Hematopoietic multipotent progenitor cell treated with erythropoietin and hydrocortisone succinate and interleukin-3 and kit ligand, for 4 days (in vitro differentiated cells): ENCODE data around the gene CAMKMT.

ENCODE experiments used
- DNase-seq: peaks from one replicate; pipeline ENCODE4 v3.0.0-alpha.2; 2015

The CAMKMT gene

DNA sequence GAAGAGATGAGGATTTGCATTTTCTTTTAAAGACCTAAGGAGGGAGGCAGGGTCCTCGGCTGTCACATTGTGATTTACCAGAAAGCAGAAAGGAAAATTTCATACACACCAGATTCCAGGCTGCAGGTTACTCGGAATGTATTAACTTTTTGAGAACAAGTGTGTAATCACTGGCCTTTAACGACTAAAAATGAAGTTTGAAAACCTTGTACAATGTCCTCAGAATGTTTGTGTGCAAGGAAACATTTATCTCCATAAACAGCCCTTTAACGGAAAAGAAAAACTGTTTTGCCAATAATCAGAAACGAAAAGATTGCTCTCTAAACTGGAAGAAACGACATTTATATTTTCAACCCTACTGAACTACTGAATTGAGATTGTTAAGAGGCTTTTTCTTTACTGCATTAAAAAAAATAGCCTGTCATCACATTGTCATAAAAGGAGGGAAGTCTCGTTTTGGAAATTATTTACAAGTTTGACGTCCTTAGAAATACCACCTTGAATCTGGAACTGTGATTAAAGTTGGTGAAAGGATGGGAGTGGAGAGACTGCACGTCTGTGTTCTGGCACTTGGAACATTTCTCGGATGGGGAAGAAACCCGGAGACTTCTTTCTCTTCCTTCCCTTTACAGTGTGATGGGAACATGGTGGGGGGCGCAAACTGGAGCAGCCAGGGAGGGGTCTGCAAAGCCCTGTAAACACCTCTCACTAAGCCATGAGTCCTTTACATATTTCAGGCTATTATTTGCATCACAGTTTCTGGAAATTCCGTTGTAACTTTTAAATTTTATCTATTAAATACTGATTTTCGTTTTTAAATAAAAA lies 445.7 kb downstream of the CAMKMT start:
- DNase-seq = no peak

DNA sequence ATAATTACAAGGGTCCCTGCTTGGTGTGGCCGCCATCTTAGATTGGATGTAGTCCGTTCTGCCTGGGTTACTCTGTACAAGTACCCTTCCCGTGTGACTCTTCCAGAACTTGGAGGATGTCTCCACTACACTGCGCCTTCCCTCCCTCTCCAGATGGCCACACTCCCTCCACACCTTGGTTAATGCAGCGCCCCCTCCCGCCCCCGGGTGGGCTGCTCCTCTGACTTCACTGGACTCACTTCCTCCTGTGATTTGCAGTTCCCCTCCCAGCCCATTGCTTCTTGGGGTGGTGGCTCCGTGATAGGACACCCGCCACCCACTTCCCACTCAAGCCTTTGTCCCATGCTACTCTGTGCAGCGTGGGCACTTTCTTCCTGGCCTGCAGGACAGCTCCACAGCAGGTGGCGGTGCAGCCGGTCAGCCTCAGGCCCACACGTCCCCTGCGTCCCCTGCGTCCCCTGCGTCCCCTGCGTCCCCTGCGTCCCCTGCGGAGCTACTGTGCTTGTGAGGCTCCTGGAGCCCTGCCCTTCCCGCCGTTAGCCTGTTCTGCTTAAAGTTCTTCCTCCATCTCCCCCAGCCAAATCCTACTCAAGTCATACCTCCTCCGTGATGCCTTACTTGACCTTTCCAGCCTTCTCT lies 449.3 kb downstream of the CAMKMT start:
- DNase-seq = no peak

DNA sequence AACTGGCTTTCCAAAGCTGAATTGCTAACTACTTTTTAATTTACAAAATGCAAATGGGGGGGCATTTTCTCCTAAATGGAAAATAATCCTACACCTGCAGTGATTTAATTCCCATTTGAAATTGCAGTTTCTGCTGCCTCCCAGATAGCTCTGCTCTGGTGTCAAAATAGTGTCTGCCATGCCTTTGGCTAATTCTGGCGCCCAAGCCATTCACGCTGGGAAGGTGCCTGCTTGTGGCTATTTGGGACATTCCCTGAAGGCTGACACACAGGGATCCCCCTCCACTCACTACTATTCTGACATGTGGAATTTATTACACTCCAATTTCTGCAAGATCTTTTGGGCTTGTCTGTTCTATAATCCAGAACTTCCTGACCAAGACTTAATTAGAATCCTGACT lies 451.4 kb downstream of the CAMKMT start:
- DNase-seq = no peak

DNA sequence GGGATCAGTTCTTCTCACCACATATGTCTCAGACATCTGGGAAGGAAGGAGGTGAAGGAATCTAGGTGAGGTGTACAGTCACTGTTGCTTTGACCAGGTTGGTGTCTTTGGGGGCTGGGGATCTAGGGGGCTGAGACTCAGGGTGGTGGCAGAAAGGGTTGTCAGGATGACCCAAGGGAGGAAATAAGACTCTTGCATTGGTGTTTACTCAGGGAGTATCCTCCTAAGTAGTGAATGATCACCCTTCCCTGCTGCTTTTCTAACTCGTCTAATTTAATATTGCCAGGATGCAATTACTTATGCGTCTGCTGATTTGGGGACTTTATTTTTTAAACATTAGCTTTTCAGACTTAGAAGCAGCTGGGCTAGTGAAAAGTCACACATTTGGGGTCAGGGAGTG lies 451.9 kb downstream of the CAMKMT start:
- no peak for DNase-seq

DNA sequence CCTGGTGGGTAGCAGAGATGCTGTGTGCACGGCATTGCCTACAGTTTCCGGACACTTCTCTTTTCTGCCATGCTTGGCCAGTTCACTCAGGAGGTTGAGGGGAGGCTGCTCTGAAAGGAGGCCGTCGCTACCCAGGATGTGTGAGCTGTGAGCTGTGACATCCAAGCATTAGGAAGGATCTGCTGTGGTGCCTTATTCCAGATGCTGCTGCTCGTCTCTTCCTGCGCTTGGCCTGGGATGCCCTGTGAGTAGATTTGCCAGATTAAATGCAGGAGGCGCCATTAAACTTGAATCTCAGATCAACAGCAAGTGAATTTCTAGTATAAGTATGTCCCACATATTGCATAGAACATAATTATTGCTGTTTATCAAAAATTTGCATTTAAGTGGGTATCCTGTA lies 455.5 kb downstream of the CAMKMT start:
- DNase-seq = no peak

DNA sequence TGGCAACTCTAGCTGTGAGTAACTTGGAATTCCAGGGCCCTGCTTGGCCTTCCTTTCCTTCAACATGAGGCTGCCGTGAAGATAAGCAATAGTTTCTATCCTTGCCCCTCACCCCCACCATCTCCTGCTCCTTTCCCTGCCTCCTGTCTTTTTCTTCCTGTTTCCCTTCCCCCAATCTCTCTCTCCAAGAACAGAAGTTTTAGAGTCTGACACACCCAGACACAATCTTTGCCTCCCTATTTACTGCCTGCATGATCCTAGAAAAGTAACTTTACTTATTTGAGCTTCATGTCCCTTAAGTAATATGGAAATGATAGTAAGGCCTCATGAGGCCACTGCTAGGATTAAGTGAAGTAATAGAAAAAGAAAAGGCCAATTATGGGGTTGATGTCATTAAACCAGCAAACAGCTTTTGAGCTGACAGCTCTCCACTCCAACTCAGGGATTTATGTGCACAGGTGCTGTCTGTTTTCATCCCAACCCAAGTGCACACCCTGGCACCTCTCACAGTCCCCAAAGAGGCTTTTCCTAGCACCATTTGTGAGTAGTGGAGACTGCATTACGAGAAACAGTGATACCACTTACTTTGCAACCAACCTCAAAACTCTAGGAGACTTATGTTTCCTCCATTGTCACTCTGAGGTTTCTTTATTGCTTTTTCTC lies 456.1 kb downstream of the CAMKMT start:
- DNase-seq = no peak

DNA sequence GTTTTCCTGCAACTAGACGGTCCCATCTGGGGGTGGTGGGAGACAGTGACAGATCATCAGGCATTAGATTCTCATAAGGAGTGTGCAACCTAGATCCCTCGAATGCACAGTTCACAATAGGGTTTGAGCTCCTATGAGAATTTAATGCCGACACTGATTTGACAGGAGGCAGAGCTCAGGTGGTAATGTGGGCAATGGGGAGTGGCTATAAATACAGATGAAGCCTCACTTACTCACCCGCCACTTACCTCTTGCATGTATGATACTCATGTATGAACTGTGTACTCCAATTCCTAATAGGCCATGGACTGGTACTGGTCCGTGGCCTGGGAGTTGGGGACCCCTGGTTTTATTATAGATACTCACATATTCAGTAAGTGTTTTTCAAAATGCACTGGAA lies 457.3 kb downstream of the CAMKMT start:
- DNase-seq = no peak

DNA sequence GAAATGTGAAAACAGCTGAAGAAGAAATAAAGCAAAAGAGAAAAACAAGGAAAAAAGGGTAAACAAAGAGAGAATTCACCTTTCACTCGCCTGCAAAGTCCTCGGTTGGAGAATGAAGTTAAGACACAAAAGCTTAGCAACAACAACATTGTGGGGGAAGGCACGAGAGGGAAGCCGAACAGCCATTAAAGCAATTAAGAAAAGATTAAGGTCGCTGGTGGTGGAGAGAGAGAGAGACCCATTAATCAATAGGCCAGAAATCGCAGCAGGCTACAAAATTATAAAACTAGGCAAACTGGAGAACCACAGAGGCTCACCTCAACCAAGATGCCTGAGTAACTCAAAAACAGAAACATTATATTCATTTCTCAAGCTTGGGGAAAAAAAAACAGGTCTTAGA lies 459.8 kb downstream of the CAMKMT start:
- DNase-seq = no peak

DNA sequence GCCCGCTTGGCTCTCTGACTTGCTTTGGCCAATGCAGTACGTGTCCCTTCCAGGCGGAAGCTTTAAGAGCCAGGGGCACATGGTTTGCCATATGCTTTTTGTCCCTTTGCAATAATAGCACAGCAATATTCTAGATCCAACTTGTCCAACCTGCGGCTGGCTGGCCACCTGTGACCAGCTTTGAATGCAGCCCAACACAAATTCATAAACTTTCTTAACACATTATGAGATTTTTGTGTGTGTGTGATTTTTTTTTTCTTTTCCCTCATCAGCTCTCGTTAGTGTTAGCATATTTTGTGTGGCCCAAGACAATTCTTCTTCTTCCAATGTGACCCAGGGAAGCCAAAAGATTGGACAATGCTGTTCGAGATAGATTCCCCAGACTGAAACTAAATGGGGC lies 460.4 kb downstream of the CAMKMT start:
- DNase-seq = no peak
